HG02642 (cell line): ENCODE results near the gene RPL27.
"Not testable (repeated sequence)": the region's sequence is repeated elsewhere in the genome, so short reads cannot be mapped to it uniquely, and the experiment has no call there.

Experiments
- ATAC-seq: cut with Tn5 transposase; IDR thresholded peaks from one replicate; pipeline ENCODE4 v1.9.1; 2021; ENCODE audit warnings: mild to moderate bottlenecking; ENCODE audit not compliant: unreplicated experiment, poor library complexity

Gene RPL27

DNA sequence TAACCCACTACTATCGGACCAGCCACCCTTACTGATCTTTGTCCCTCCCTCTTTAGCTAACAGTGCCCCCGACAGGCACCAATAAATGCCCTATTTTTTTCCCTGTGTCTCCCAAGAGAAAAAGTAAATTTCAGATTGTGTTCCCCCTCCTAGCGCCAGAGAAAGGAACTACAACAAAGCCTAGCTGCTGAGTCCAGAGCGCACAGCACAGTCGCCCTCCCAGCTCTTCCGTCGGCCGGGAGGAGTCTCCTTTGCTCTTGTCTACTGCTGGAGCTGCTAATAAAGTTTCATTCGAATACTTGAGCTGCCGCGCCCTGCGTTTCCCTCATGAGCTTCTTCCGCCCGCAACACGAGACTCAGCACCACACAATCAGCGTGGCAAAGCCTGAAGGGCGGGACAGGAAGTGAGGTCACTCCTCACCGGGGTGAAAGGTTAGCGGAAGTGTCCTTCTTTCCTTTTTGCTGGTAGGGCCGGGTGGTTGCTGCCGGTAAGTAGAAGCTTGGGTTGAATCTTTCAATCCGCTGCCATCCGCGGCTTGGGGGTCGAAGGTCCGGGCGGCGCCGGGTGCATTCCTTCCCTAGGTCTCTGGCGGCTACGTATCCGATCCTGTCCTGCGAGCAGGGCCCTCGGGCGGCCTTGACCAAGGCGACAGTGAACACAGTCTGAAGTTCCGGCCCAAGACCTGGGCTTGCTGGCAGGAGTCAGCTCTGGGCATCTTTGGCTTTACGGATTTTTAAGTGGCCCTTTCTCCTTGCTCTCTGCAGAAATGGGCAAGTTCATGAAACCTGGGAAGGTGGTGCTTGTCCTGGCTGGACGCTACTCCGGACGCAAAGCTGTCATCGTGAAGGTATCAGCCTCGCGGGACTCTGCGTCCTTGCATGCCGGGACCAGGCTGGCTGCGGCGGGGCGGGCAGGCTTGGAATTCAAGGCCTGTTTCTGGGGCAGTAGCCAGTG lies at the start of gene RPL27:
RPL27 (plus strand) TSS at position 436 of the 955 bp plus-strand sequence; CDS start at position 768, 332 bp downstream.
- ATAC-seq = peak; percentile 91

DNA sequence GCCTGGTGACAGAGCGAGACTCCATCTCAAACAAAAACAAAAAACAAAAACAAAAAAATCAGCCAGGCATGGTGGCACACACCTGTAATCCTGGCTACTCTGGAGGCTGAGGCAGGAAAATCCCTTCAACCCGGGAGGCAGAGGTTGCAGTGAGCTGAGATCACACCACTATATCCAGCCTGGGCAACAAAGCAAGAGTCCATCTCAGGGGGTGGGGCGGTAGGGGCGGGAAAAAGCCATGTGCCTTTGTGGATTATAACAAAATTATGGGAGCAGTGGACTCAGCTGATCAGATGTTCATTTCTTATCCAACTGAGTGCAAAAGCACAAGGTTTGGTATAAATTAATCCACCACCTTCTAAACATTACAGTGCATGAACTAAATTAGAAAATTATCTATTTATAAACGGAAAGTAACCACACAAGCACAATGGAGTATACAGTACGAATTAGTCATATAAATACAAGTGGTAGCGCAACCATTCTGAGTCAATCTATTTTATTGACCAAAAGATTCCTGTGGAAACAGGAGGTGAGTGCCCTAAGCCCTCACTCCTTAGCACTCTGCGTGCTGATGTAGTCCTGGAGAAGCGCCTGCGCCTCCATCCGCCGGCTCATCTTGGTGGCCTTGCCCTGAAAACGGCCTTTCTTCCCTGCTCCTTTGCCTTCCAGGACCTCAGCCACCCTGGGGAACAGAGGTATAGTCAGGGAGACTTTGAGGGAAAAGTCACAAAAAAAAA lies 48.0 kb upstream of the RPL27 start:
- no peak for ATAC-seq

DNA sequence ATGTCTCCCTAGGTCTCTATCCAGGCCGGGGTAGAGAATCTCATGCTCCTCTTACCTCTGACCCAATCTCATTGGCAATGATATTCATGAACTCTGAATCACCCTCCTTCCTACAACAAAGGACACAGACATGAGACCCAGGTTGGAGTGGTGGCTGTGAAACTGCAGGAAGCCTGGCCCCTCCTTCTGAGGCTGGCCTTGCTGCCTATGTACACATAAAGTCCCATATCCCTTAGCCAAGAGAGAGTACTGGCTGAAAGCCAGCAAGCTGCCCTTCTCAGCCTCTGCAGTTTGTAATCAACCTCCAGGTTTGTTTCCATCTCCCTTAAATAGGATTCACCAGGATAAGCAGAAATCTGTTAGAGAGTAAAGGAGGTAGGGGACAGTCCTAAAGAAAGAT lies 44.5 kb upstream of the RPL27 start:
- no peak for ATAC-seq

DNA sequence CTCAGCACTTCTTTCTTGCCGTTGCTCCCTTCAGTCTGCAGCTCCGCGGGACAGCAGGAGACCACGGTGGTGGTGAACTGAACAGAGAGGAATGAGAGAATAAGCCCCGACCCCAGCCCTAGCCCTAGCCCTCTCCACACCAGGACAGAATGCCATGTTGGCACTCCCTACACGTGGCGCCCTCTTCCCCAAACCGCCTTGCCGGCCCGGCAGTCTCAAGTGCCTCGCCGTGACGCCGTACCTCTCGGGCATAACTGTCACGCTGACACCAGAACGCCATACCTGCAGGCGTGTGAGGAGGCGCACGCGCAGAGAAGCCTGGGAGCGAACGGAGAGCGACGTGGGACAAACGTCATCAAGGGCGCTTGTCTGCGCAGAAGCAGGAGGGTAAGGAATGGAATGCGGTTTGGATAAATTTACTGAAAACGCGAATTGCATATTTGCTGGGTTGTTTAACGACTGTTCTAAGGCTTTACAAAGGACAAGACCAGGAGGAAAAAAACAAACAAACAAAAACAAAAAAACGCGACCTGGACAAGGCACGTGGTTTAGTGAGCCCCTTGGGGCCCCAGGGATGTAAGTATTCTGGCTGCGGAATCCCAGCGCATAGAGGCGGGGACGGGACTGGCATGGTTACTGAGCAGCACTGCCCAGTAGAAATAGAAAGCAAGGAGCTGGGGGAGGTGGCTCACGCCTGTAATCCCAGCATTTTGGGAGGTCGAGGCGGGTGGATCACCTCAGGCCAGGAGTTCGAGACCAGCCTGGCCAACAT lies 33.9 kb upstream of the RPL27 start, which contains the start of gene AARSD1:
AARSD1 (minus strand) TSS at position 294 of the 772 bp plus-strand sequence; CDS start at position 280, 14 bp downstream.
- peak; percentile 92 for ATAC-seq

DNA sequence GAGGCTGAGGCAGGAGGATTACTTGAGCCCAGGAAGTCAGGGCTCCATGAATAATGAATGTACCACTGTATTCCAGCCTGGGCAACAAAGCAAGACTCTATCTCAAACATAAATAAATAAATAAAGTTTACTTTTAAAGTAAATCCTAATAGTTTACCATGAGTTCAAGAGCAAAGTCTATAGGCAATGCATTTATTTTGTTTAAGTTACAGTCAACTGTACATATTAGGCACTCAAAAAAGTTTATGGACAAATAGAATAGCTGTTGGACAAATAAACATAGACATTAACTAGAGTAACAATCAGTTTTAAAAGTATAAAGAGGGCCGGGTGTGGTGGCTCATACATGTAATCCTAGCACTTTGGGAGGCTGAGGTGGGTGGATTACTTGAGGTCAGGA lies 30.3 kb upstream of the RPL27 start:
- ATAC-seq = no peak

DNA sequence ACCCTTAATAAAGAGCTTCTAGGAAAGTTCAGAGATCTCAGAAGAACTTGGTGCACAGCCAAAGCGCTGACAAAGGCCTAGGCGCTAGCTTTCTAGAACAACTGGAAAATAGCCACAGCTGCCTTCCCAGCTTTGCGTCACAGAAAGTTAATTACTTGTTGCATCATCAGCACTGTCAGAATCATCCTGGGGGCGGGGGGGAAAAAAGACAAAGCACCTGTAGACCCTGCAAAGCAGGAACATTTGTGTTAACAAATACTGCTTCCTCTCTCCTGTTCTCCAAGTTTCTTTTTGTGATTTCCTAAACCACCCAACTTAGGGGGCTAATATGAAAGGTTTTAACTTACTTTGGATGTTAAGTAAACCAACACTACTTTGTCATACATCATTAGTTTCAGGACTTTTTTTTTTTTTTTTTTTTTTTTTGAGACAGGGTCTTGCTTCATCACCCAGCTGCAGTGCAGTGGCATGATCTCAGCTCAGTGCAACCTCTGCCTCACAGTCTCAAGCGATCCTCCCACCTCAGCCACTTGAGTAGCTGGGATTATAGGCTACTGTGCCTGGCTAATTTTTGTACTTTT lies 29.1 kb upstream of the RPL27 start:
- ATAC-seq = no peak

DNA sequence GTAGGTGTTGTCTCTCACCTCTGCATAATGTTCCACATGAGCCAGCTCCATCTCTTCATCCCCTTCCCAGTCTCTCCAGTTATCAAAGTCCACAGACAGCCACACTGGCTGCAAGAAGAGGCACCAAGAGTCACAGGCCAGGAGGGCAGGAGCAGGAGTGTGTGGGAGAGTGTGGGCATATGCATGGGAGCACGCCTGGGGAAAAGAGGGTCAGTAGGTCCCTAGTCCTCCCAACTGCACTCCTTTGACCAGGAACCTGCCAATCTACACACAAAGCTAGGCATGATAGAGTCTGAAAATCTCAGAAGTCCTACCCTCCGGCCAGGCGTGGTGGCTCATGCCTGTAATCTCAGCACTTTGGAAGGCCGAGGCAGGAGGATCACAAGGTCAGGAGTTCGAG lies 26.6 kb upstream of the RPL27 start:
- ATAC-seq = no peak

DNA sequence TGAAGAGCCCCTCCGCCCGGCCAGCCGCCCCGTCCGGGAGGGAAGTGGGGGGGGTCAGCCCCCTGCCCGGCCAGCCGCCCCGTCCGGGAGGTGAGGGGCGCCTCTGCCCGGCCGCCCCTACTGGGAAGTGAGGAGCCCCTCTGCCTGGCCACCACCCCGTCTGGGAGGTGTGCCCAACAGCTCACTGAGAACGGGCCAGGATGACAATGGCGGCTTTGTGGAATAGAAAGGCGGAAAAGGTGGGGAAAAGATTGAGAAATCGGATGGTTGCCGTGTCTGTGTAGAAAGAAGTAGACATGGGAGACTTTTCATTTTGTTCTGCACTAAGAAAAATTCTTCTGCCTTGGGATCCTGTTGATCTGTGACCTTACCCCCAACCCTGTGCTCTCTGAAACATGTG lies 24.9 kb upstream of the RPL27 start:
- not testable (repeated sequence) for ATAC-seq

DNA sequence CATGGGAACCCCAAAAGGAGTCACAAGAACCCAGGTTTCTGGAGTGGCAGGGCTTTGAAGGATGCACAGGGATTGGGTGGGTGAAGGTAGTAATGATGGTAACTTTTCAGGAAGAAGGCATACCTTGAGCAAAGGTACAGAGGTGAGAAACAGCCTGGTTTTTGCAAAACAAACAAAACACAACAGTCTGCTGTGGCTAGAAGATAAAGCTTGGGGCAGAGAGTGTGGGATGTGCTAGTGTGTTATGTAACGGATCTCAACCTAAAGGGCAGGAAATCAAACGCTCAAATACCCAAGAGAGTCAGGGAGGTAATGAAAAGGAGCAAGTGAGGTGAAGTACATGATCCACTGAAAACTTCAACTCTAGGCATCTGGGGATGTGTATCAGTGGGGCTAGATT lies 23.0 kb upstream of the RPL27 start:
- ATAC-seq = no peak

DNA sequence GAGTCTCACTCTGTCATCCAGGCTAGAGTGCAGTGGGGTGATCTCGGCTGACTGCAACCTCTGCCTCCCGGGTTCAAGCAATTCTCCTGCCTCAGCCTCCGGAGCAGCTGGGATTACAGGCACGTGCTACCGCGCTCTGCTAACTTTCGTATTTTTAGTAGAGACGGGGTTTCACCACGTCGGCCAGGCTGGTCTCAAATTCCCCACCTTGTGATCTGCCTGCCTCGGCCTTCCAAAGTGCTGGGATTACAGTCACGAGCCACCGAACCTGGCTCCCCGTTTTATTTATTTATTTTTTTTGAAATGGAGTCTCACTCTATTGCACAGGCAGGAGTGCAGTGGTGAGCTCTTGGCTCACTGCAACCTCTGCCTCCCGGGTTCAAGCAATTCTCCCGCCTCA lies 22.5 kb upstream of the RPL27 start:
- ATAC-seq = not testable (repeated sequence)

DNA sequence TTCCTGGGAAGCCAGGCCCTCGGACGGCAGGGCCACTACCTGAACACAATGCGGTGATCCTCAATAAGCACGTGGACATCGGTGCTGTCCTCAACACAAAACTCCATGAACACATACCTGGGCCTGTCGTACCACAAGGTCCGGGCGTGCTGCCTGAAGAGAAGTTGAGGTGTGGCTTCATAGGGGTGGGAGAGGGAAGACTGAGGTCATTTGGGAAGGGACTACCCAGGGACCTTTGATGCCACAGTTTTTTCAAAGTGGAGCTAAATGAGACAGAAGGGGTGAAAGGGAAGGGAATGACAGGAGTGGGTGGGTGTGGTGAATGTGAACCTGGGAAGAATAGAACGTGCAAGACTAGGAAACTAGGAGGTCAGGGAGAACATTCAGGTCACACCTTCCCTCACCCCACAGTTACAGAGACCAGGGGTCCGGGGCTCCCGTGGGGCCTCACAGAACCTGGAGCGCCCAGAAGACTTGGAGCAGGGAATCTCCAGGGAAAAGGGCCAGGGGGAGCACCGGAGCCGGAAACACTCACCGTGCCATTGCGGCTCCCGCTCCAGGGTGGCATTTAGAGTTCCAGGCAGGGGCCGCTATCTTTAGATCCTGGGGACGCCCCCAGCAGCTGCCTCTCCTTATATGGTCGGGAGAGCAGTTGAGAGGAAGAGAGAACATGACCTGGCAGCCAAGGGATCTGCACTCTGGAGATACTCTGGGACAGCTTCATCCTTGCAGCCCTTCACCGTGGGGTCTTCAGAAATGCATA lies 18.5 kb upstream of the RPL27 start, which contains the start of gene PTGES3L:
PTGES3L (minus strand) TSS at position 570 of the 763 bp plus-strand sequence; CDS start at position 543, 27 bp downstream.
- peak; percentile 34 for ATAC-seq

DNA sequence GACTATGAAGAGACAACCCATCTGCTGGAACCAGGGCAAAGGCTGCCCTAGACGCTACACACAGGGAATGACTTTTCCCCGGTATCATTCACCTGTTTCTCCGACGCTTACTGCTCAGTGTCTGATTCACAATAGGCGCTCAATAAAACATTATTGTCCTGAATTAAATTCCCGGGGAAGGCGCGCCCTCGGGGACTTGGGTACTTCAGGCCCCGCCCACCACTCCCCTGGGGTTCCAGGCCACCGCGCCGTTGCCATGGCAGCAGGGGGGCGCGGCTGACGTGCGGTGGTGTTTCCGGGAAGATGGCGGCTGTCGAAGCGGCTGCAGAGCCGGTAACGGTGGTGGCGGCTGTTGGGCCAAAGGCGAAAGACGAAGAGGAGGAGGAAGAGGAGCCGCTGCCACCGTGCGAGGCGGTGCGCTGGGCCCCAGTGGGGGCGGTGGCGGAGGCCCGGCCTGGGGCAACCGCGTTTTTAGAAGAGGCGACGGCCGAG lies 17.9 kb upstream of the RPL27 start, which contains the start of gene RUNDC1:
RUNDC1 (plus strand) TSS at position 292 of the 492 bp plus-strand sequence; CDS start at position 304, 12 bp downstream.
- peak; percentile 84 for ATAC-seq

DNA sequence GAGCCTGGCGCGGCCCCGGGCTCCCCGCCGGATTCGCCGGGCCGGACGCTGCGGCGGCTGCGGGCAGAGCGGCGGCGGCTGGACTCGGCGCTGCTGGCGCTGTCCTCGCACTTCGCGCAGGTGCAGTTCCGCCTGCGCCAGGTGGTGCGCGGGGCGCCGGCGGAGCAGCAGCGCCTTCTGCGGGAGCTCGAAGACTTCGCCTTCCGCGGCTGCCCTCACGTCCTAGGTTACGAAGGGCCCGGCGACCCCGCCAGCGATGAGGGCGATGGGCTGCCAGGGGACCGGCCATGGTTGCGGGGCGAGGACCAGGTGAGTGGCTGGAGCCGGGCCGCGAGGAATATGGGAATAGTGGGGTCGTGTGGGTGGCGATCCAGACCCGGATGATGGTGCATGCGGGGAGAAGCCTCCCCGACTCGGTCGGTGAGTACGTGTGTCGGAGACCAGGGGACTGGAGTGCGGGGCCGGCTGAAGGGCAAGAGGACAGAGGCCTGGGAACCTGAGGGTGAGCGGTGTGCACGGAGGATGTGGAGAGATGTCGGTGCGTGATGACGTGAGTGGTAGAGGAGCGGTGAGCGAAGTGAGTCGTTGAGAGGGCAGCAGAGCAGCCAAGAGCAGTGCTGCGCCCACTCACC lies 17.3 kb upstream of the RPL27 start:
- ATAC-seq = peak; percentile 52

DNA sequence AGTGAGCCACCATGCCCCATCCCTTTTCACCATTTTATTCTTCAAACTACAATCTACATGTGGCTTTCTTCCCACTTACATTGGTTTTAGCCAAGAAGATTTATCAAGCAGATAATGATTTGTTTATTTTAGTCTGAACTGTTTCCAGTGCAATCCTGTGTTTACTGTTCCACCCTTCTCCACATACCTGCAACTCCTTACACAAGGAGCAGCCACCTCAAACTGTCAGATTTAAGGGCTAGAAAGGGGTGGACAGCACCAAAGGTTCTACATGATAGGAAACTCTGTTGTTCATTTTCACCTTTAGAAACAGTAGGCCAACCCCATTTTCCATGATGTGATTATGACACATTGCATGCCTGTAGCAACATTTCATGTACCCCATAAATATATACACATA lies 16.0 kb upstream of the RPL27 start:
- ATAC-seq = no peak

DNA sequence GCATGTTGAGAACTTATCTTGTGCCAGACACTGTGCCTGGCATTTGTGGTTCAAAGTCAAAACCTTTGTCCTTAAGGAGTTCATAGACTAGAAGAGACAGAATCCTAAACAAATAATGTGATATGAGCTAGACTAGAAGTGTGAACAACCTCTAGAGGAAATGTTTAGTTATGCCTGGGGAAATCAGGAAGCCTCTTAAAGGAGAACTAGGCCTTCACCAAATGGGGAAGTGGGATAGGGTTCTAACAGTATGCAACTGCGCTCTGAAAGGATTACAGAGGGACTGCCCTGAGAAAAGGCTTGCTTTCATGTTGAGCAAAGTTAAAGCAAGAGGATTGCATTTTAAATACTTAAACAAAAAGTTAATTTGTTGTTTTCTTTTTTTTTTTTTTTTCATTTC lies 13.0 kb upstream of the RPL27 start:
- no peak for ATAC-seq

DNA sequence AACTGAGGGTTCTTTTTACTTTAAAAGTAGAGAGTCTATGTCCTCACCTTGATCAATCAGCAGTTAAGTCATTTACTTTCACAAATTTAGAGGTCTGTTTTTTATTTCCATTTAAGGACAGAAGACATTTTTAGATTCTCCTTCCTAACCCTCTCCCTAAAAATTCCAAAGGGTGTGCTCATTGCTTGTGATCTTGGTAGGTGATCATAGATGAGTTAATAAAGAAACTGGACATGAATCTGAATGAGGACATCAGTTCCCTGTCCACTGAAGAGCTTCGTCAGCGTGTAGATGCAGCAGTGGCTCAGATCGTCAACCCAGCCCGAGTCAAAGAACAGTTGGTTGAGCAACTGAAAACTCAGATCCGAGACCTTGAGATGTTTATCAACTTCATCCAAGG lies 9.1 kb upstream of the RPL27 start:
- ATAC-seq = no peak

DNA sequence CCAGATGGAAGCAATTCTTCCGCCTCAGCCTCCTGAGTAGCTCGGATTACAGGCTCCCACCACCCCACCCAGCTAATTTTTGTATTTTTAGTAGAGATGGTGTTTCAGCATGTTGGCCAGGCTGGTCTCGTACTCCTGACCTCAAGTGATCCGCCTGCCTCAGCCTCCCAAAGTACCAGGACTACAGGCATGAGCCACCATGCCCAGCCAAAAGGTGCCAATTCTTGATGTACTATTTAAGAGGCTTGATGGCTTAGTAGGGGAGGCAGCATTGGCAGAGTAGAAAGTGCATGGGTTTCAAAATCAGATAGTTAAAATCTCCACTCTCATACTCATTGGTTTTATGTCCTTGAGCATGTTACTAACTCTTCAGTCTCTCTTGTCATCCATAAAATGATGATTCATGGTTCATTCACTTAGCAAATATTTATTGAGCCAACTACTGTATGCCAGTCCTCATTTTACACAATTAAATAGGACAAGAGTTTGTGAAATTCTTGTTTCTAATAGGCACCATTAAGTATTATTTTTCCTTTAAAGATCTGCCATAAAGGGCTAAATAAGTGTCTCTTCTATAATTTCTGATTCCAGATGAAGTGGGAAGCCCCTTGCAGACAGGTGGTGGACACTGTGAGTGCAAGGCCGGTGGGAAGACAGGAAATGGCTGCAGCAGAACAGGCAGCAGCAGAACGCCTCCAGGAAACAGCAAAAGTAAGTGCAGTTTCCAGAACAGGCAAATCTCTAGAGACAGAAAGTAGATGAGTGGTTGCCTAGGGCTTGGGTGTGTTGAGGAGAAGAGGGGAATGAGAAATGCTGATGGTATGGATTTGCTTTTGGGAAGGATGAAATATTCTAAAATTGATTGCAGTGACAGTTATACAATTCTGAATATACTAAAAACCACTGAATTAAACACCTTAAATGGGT lies 8.2 kb upstream of the RPL27 start:
- no peak for ATAC-seq
